Activated CD8-positive, alpha-beta memory T cell treated with anti-CD3 and anti-CD28 coated beads, Interleukin-2, amount 50 U/mL, for 1 hour (primary cell): ENCODE data around the gene SIKE1.
"Not testable (repeated sequence)": the region's sequence is repeated elsewhere in the genome, so short reads cannot be mapped to it uniquely, and the experiment has no call there.

Experiments used
- DNase-seq: peaks from one replicate; pipeline ENCODE4 v3.0.0-alpha.2; 2020; ENCODE audit errors: extremely low read depth

SIKE1 gene

DNA sequence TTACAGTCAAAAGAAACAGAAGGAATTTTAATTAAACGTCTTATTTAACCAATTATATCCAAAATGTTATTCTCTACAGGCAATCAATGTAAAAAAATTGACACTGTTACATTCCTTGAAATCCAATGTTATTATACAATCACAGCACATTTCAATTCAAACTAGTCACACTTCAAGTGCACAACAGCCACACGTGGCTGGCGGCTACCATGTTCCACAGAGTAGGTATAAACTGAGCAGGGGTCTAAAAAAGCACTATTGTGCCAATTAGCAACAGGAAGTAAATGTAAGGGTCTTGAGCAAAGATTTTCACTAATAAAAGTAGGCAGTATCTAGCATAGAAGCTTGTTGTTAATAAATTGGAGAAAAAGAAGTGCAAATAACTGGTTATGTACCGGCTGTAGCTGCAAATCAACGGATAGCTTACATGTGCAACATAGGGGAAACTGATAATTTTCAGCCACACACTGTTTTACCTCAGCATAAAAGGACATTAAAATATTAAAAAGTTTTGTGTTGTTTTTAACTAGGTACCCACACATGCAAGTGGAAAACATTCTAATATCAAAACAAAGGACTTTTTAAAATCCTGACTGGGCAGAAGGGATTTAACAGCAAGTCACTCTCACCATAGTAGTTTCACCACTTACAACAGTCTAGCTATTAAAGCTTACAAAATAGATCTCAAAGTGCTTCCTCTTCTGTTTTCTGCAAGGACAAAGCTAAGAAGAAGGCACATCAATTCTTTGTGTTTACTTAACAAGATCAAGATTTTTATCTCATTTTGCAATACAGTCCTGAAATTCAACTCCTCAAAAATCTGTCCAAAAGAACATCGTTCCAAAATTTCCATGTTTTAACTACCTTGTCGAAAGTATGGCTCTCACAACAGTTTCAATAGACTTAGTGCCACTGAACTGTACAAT, 25.2 kb downstream of the SIKE1 start:
- DNase-seq: no peak

GRCh38 chr1:114753702-114754101, 26.8 kb downstream of the SIKE1 start:
- not testable (repeated sequence) for DNase-seq

GRCh38 chr1:114753143-114753542, 27.3 kb downstream of the SIKE1 start:
- DNase-seq: no peak

GRCh38 chr1:114750780-114751179, 29.7 kb downstream of the SIKE1 start:
- no peak for DNase-seq

DNA sequence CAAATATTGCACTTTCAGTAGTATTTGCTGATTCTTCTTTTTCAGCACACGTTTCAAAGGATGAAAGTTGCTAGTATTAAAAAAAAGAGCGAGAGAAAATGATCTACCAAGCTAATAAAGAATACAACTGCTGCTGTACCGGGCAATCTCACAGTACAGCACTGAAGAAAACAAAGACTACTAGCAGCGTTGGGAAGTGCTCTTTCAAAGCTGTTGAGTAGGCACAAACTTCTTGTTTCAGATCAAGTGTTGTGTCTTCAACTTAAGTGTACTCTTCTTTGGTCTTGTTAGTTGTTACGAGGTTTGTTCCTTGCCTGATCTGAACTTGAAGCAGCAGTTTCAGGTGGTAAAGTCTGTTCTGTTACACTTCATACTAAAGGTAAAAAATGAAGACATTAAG, 30.6 kb downstream of the SIKE1 start:
- no peak for DNase-seq

GRCh38 chr1:114746450-114747121, 33.9 kb downstream of the SIKE1 start:
- DNase-seq: no peak

GRCh38 chr1:114745291-114745690, 35.2 kb downstream of the SIKE1 start:
- DNase-seq: no peak

DNA sequence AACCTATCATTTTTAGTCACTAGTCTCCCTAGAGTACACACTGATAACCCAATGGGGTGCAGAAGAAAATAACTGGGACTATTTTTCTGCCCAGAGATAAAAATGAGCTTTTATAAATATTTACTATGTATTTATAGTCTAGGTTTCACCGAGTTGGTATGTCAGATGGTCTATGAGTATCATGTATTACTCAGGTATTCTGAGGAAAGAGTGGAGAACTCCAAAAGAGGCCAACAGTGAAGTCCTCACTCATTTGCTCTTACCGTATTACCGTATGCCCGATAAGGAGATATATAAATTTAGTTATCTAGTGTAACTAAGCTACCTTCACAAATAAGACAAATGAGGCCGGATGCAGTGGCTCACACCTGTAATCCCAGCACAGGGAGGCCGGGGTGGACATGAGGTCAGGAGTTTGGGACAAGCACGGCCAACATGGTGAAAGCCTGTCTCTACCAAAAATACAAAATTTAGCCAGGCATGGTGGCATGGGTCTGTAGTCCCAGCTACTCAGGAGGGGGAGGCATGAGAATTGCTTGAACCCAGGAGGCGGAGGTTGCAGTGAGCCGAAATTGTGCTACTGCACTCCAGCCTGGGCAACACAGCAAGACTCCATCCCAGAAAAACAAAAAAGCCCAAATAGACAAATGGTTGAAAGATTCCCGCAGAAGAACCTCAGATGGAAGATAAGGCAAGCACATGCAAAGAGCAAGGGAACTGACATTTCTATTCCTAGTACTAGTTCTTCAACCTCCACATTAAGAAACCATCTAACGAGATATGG, 38.3 kb downstream of the SIKE1 start:
- no peak for DNase-seq

DNA sequence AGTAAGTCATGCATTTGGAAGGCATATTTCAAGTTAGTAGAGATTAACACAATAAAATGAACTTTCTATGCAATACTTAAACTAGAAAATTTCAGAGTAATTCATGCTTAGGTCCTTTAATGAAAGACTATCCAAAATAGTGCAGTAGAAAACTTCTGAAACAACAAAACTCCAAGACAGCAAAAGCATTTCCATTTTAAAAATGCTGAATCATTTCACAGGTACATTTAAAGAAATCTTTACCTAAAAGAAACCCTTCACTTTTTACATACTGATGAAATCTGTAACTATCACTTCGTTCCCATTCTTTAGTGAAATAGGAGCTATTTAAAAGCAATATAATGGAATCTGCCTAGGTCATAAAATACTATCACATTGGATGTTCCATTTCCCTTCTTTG, 40.2 kb downstream of the SIKE1 start:
- no peak for DNase-seq

DNA sequence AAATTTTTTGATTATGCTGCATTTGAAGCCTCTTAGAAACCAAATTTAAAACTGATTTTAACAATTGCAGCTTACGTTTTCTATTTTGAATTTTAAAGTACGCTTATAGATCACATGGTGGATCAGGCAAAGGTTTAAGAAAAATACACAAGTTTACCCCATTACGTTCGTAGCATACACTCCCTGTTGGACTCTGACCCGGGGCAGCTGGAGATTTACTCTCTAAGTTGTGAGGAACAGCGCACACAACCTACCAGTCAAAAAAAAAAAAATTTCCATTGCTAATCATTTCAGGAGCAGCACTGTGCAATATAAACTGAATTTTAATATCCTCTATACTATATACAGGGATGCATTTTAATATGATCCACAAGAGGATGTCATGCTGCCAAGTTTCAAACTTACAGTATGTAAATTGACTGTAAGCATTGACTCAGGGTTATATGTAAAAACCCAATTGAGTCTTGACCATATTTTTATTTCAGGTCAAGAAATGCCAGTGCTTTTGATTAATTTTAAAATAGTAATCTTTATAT, 43.1 kb downstream of the SIKE1 start:
- no peak for DNase-seq

- DNase-seq: no peak
These were observed 45.0 kb downstream of the SIKE1 start for GRCh38 chr1:114735479-114735878.

DNA sequence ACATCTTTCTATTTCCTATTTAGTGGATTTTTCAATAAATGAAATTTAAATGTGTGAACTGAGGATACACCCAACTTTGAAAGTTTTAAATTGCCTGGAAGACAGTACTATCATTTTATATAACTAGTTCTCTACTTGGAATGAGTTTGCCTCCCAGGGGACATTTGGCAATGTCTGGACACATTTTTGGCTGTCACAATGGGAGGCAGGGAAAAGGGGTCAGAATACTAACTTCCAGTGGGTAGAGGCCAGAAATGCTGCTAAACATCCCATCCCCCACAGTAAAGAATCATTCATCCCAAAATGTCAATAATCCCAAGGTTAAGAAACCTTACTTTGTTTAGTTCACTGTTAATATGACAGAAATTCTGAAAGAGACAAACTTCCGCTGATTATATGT, 50.7 kb downstream of the SIKE1 start:
- DNase-seq: no peak

- DNase-seq: no peak
These were observed 51.9 kb downstream of the SIKE1 start for GRCh38 chr1:114728553-114728952.

- no peak for DNase-seq
These were observed 55.3 kb downstream of the SIKE1 start for GRCh38 chr1:114725230-114725629.

DNA sequence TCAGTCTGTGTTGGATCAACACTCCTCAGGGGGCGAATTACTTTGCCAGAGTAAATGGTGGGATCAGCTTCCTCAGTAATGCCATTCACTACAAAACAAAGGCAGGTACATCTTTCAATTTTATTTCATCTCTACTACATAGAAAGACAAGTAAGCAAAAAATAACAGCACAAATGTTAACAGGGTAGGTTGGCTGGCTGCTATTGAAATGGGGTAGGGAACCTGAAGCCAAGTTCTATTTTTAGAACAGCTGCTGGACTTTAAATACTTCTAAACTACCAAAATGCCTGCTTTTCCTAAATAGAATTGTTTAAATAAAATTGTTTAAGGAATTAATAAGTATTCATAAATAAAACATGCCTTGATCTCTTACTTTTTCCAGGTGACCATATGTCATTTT, 56.6 kb downstream of the SIKE1 start:
- no peak for DNase-seq

GRCh38 chr1:114723457-114723856, 57.0 kb downstream of the SIKE1 start:
- DNase-seq: no peak

DNA sequence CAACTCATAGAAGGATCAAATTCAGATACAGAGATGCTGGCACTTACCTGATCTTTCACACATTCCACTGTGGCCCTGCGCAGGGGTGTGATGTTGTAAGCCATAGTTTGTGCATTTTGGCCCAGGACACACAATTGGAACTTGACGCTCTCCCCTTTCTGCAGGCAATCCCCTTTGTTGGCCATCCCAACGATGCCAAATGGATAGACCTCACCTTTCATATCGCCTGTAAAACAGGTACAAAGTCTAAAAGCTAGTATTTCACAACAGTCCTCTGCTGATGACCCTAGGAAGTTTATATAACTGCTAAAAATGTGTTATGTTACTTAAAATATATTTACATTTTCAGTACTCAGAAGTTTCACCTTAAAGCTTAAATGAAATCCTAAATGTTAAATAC, 60.0 kb downstream of the SIKE1 start:
- no peak for DNase-seq
